ENCODE measurements around the gene CFAP410.
"Not testable (repeated sequence)": the region's sequence is repeated elsewhere in the genome, so short reads cannot be mapped to it uniquely, and the experiment has no call there.

Gene CFAP410

GRCh38 chr21:44363278-44363677, 24.1 kb upstream of the CFAP410 start:
- Histone ChIP-seq H3K36me3 (replicated peaks) (no peaks in the 10 kb centered on the region), H3K27me3 (ENCODE audit: low read depth) (no peaks in the 10 kb centered on the region), H3K4me1 (no peaks in the 10 kb centered on the region), H3K4me3 (no peak overlapping the region), H3K9me3 (no peaks in the 10 kb centered on the region)
- DNase-seq (ENCODE audit: low spot score in 2 of 2), result no peak
- in situ Hi-C loops (cut with MboI; ENCODE audit: low sequenced_read_pairs), result no loop called here

DNA sequence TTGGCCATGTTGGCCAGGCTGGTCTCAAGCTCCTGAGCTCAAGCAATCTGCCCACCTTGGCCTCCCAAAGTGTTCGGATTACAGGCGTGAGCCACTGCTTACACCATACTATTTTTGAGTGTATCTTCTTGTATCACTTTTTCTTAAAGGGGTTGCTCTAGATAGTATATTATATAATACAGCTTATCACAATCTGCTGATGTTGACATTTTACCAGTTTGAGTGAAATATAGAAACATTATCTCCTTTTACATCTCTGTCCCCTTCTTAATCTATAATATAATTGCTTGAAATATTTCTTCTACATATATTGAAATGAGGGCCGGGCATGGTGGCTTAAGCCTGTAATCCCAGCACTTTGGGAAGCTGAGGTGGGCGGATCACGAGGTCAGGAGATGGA, 22.7 kb upstream of the CFAP410 start:
- in situ Hi-C loops (cut with MboI; ENCODE audit: low sequenced_read_pairs); H3K4me1 ChIP-seq; H3K9me3 ChIP-seq; H3K27me3 ChIP-seq (ENCODE audit: low read depth); H3K4me3 ChIP-seq; H3K36me3 ChIP-seq (replicated peaks); DNase-seq (ENCODE audit: low spot score in 2 of 2): not testable (repeated sequence)

DNA sequence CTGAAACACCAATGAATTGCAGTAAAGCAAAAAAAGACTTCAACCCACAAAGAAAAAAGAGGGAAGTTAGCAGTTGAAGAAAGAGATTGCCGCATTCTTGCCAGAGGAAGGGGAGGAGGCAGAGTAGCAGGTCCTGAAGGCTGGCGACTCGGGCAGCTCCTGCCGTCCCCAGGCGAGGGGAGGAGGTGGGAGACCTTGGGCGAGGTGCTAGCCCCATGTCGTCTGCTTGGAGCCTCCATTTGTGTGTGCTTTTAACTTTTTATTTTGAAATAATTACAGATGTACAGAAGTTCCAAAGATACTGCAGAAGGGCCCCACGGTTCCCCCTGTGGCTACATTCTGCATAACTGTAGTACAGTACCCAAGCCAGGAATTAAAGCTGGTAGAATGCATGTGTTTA, 21.0 kb upstream of the CFAP410 start:
- H3K27me3 ChIP-seq (ENCODE audit: low read depth), result no peaks in the 10 kb centered on the region
- H3K4me1 ChIP-seq, result no peaks in the 10 kb centered on the region
- in situ Hi-C loops (cut with MboI; ENCODE audit: low sequenced_read_pairs), result no loop called here
- DNase-seq (ENCODE audit: low spot score in 2 of 2), result no peak
- H3K36me3 ChIP-seq (replicated peaks), result no peaks in the 10 kb centered on the region
- no peak overlapping the region for H3K4me3 ChIP-seq
- H3K9me3 ChIP-seq, result no peaks in the 10 kb centered on the region

- no peaks in the 10 kb centered on the region for H3K9me3 ChIP-seq
- H3K4me1 ChIP-seq, result no peaks in the 10 kb centered on the region
- no peaks in the 10 kb centered on the region for H3K36me3 ChIP-seq (replicated peaks)
- H3K27me3 ChIP-seq (ENCODE audit: low read depth), result no peaks in the 10 kb centered on the region
- no peak for DNase-seq (ENCODE audit: low spot score in 2 of 2)
- in situ Hi-C loops (cut with MboI; ENCODE audit: low sequenced_read_pairs), result loop anchor here (10.0 kb wide), 1 partner anchor 365 kb away; no protein-coding TSS in a partner anchor
- no peak overlapping the region for H3K4me3 ChIP-seq
Observed at GRCh38 chr21:44359396-44359795, 20.2 kb upstream of the CFAP410 start.

- peaks cover 10% of the 10 kb centered on the region; the same call in 1 of the 2 replicates for H3K27me3 ChIP-seq (ENCODE audit: low read depth)
- no peak overlapping the region for H3K4me3 ChIP-seq
- in situ Hi-C loops (cut with MboI; ENCODE audit: low sequenced_read_pairs), result loop anchor here (10.0 kb wide), 1 partner anchor 368 kb away; no protein-coding TSS in a partner anchor
- H3K36me3 ChIP-seq (replicated peaks), result no peaks in the 10 kb centered on the region
- H3K4me1 ChIP-seq, result no peaks in the 10 kb centered on the region
- DNase-seq (ENCODE audit: low spot score in 2 of 2), result no peak
- H3K9me3 ChIP-seq, result no peaks in the 10 kb centered on the region
Observed at GRCh38 chr21:44357064-44357837, 18.1 kb upstream of the CFAP410 start.

GRCh38 chr21:44356636-44357035, 17.4 kb upstream of the CFAP410 start:
- Histone ChIP-seq H3K36me3 (replicated peaks) (no peaks in the 10 kb centered on the region), H3K9me3 (no peaks in the 10 kb centered on the region), H3K4me3 (no peak overlapping the region)

DNA sequence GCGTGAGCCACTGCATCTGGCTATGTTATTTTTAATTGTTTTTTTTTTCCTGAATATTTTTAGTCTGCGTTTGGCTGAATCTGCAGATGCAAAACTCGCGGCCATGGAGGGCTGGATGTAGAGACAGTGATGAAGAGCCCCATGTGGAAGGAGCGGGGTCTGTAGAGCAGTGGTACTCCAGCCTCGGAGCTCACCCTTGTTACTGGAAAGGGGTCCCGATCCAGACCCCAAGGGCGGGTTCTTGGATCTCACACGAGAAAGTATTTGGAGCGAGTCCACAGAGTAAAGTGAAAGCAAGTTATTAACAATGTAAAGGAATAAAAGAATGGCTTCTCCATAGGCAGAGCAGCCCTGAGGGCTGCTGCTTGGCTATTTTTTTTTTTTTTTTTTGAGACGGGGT, 17.0 kb upstream of the CFAP410 start:
- Histone ChIP-seq H3K36me3 (replicated peaks) (no peaks in the 10 kb centered on the region), H3K4me1 (no peaks in the 10 kb centered on the region), H3K9me3 (no peaks in the 10 kb centered on the region), H3K27me3 (ENCODE audit: low read depth) (peaks cover 10% of the 10 kb centered on the region; the same call in 1 of the 2 replicates), H3K4me3 (no peak overlapping the region)
- in situ Hi-C loops (cut with MboI; ENCODE audit: low sequenced_read_pairs), result loop anchor here (10.0 kb wide), 1 partner anchor 369 kb away; no protein-coding TSS in a partner anchor
- no peak for DNase-seq (ENCODE audit: low spot score in 2 of 2)

More at GRCh38 chr21:44356636-44357035, 17.4 kb upstream of the CFAP410 start:
- in situ Hi-C loops (cut with MboI; ENCODE audit: low sequenced_read_pairs), result loop anchor here (10.0 kb wide), 1 partner anchor 368 kb away; no protein-coding TSS in a partner anchor
- H3K4me1 ChIP-seq, result no peaks in the 10 kb centered on the region
- H3K27me3 ChIP-seq (ENCODE audit: low read depth), result peaks cover 10% of the 10 kb centered on the region; the same call in 1 of the 2 replicates
- DNase-seq (ENCODE audit: low spot score in 2 of 2), result no peak

- no peak for DNase-seq (ENCODE audit: low spot score in 2 of 2)
- Histone ChIP-seq H3K9me3 (no peaks in the 10 kb centered on the region), H3K36me3 (replicated peaks) (no peaks in the 10 kb centered on the region), H3K4me1 (no peaks in the 10 kb centered on the region), H3K27me3 (ENCODE audit: low read depth) (peaks cover 10% of the 10 kb centered on the region; the same call in 1 of the 2 replicates), H3K4me3 (no peak overlapping the region)
- in situ Hi-C loops (cut with MboI; ENCODE audit: low sequenced_read_pairs), result loop anchor here (10.0 kb wide), 1 partner anchor 370 kb away; no protein-coding TSS in a partner anchor
Observed at GRCh38 chr21:44354775-44355771, 15.9 kb upstream of the CFAP410 start.

DNA sequence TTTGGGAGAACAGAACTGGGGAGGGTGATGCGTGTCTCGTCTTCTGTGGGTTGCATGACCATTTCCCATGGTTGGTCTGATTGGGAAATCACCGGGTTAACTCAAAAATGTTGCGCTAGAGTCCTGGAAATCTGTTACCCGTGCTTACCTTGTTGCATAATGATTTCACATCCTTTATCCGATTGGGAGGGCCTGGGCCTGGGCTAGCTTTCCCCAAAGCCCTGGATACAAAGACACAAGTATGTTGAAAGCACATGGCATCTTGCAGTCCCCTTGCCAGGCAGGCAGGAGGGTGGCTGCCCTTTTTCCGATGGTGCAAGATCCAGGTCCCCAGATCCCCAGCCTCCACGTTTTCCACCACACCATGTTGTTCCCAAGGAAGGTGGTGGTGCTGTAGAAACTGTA, 14.8 kb upstream of the CFAP410 start:
- in situ Hi-C loops (cut with MboI; ENCODE audit: low sequenced_read_pairs), result loop anchor here (10.0 kb wide), 1 partner anchor 371 kb away; no protein-coding TSS in a partner anchor
- Histone ChIP-seq H3K4me3 (no peak overlapping the region), H3K4me1 (no peaks in the 10 kb centered on the region)

GRCh38 chr21:44353191-44353970, 14.2 kb upstream of the CFAP410 start, which contains the start of gene TRPM2:
Gene TRPM2 (plus strand): TSS chr21:44353621. CDS start chr21:44353701, 80 bp downstream.
- Histone ChIP-seq H3K4me3 (no peak within 1 kb of the TSS), H3K4me1 (no peaks in the 10 kb centered on the region), H3K9me3 (no peaks in the 10 kb centered on the region), H3K36me3 (replicated peaks) (no peaks in the 10 kb centered on the region), H3K27me3 (ENCODE audit: low read depth) (peaks cover 10% of the 10 kb centered on the region; the same call in 1 of the 2 replicates)
- no peak for DNase-seq (ENCODE audit: low spot score in 2 of 2)
- in situ Hi-C loops (cut with MboI; ENCODE audit: low sequenced_read_pairs), result loop anchor here (10.0 kb wide), 1 partner anchor 371 kb away; no protein-coding TSS in a partner anchor

More for the DNA sequence above, 14.8 kb upstream of the CFAP410 start:
- H3K9me3 ChIP-seq, result no peaks in the 10 kb centered on the region
- peaks cover 10% of the 10 kb centered on the region; the same call in 1 of the 2 replicates for H3K27me3 ChIP-seq (ENCODE audit: low read depth)
- no peaks in the 10 kb centered on the region for H3K36me3 ChIP-seq (replicated peaks)
- DNase-seq (ENCODE audit: low spot score in 2 of 2), result no peak

DNA sequence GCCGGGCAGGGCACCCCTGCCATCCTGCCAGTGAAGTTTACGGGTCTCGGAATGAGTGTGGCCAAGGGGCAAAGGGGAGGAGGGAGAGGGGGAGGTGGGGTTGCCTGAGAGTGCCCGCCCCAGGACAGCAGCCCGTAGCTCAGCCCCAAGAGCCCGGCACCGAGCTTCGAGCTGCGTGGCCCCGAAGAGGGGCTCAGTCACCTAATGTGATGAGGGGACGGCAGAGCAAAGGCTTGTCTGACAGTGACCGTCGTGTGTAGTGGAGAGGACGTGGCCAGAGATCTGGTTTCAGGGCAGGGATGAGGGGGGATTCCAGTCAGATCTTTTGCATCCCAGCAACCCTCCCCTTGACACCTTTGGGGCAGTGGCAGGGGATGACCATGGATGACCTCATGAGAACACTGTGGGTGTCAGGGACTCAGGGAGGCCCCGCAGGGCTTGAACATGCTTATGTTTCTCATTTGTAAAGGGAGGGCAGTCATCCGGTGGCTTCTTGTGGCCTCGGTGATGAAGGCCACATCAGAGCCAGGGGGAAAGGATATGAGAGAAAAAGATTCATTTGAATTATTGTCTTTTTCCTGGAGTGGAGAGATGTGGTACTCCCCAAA, 13.2 kb upstream of the CFAP410 start:
- no peaks in the 10 kb centered on the region for H3K4me1 ChIP-seq
- peaks cover 10% of the 10 kb centered on the region; the same call in 1 of the 2 replicates for H3K27me3 ChIP-seq (ENCODE audit: low read depth)
- H3K4me3 ChIP-seq, result no peak overlapping the region
- H3K36me3 ChIP-seq (replicated peaks), result no peaks in the 10 kb centered on the region
- no peak for DNase-seq (ENCODE audit: low spot score in 2 of 2)
- in situ Hi-C loops (cut with MboI; ENCODE audit: low sequenced_read_pairs), result loop anchor here (10.0 kb wide), 1 partner anchor 372 kb away; no protein-coding TSS in a partner anchor
- no peaks in the 10 kb centered on the region for H3K9me3 ChIP-seq

DNA sequence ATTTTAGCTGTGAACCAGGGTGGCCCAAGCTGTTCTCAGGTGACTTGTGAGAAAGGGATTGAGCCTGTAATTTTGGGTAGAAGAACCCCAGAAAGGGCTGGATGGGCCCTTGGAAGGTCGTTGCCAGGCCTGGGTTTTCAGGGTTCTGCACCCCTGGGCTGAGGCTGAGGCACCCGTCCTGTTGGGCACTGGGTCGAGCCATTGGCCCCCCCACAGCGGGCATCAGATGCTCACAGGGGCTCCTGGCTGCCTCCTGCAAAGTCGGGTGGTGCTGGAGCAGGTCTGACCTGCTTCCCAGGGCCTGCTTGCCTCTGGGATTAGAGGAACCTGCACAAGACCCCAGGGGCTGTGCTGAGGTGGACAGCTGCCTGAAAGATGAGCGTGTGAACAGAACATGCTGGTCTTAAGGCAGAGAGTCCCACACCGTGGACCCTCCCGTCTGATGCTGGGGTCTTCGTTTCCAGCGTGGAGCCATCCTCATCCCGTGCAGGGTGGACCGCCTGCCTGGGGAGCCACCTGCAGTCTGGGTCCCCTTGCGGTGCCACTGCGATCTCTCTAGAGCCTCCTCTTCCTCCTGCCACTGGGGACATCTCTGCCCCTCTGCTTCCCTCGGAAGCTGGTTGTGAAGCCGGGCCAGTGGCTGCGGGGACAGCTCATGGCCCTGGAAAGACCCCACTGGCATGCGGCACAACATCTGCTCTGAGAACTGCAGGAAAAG, 12.5 kb upstream of the CFAP410 start:
- peaks cover 10% of the 10 kb centered on the region; the same call in 1 of the 2 replicates for H3K27me3 ChIP-seq (ENCODE audit: low read depth)
- no peak overlapping the region for H3K4me3 ChIP-seq
- in situ Hi-C loops (cut with MboI; ENCODE audit: low sequenced_read_pairs), result loop anchor here (10.0 kb wide), 1 partner anchor 373 kb away; no protein-coding TSS in a partner anchor
- H3K9me3 ChIP-seq, result no peaks in the 10 kb centered on the region
- no peaks in the 10 kb centered on the region for H3K36me3 ChIP-seq (replicated peaks)
- no peaks in the 10 kb centered on the region for H3K4me1 ChIP-seq
- no peak for DNase-seq (ENCODE audit: low spot score in 2 of 2)

Data from HAP-1 (cell line).